Measurements from ENCODE around the gene RASL10A.
"Not testable (repeated sequence)": the region's sequence is repeated elsewhere in the genome, so short reads cannot be mapped to it uniquely, and the experiment has no call there.

RASL10A gene

GRCh38 chr22:29315286-29316140 lies at the start of gene RASL10A:
Gene RASL10A (minus strand): TSS chr22:29315697. CDS start chr22:29315246, 451 bp downstream.
- no peak for DNase-seq

GRCh38 chr22:29359469-29359868 lies 44.0 kb upstream of the RASL10A start:
- DNase-seq, result peak; percentile 56

GRCh38 chr22:29357193-29357890 lies 41.8 kb upstream of the RASL10A start:
- not testable (repeated sequence) for DNase-seq

- DNase-seq, result no peak
Observed at GRCh38 chr22:29353860-29354259, 38.4 kb upstream of the RASL10A start.

- no peak for DNase-seq
Observed at GRCh38 chr22:29353286-29353685, 37.8 kb upstream of the RASL10A start.

- DNase-seq, result no peak
Observed at GRCh38 chr22:29352778-29353177, 37.3 kb upstream of the RASL10A start.

- DNase-seq, result no peak
Observed at GRCh38 chr22:29351891-29352290, 36.4 kb upstream of the RASL10A start.

GRCh38 chr22:29351042-29351441 lies 35.5 kb upstream of the RASL10A start:
- DNase-seq, result no peak

GRCh38 chr22:29348956-29349355 lies 33.5 kb upstream of the RASL10A start:
- DNase-seq, result no peak

GRCh38 chr22:29348041-29348440 lies 32.5 kb upstream of the RASL10A start:
- DNase-seq, result no peak

GRCh38 chr22:29346659-29347058 lies 31.2 kb upstream of the RASL10A start:
- no peak for DNase-seq

GRCh38 chr22:29345932-29346331 lies 30.4 kb upstream of the RASL10A start:
- no peak for DNase-seq

GRCh38 chr22:29344889-29345288 lies 29.4 kb upstream of the RASL10A start:
- not testable (repeated sequence) for DNase-seq

GRCh38 chr22:29344137-29344536 lies 28.6 kb upstream of the RASL10A start:
- DNase-seq, result peak; percentile 94

- DNase-seq, result peak; percentile 67
Observed at GRCh38 chr22:29343313-29343805, 27.9 kb upstream of the RASL10A start.

- DNase-seq, result no peak
Observed at GRCh38 chr22:29342577-29343312, 27.2 kb upstream of the RASL10A start.

- DNase-seq, result no peak
Observed at GRCh38 chr22:29342177-29342576, 26.7 kb upstream of the RASL10A start.

- no peak for DNase-seq
Observed at GRCh38 chr22:29341849-29342127, 26.3 kb upstream of the RASL10A start.

GRCh38 chr22:29341056-29341848 lies 25.8 kb upstream of the RASL10A start:
- DNase-seq, result no peak

GRCh38 chr22:29340566-29340965 lies 25.1 kb upstream of the RASL10A start:
- DNase-seq, result no peak

GRCh38 chr22:29339381-29340235 lies 24.1 kb upstream of the RASL10A start:
- DNase-seq, result no peak

- no peak for DNase-seq
Observed at GRCh38 chr22:29338398-29338797, 22.9 kb upstream of the RASL10A start.
